ENCODE data around the gene LTC4S. TPM values are rescaled to one million over a fixed set of nuclear protein-coding genes. Genes with fewer than 3 reads are reported as not detected.

The LTC4S gene
- total and polyA plus RNA-seq, 2 donors (not counting 3 experiments of a cell fraction or from before 2014, with no cell fraction given) = 0.95 to 6.3 TPM

DNA sequence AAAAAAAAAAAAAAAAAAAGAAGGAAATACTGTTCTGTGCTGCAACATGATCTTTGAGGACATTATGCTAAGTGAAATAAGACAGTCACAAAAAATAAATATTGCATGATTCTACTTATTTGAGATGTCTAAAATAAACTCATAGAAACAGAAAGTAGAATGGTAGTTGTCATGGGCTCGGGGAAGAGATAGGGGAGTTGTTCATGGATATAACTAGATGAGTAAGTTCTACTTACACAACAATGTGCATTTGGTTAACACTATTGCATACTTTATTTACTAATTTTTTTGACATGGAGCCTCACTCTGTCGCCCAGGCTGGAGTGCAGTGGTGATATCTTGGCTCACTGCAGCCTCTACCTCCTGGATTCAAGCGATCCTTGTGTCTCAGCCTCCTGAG is 46.0 kb upstream of the LTC4S start:
- intact Hi-C loops (cut with micrococcal nuclease) (no loop called here), dilution Hi-C loops (cut with MboI; ENCODE audit: extremely low pct_ligation_motif_present, low sequenced_read_pairs) (no loop called here)
- DNase-seq (ENCODE audit: low read depth, low spot score) (no peak), FAIRE-seq (no peak)
- Histone ChIP-seq H3K36me3 (ENCODE audit: control insufficient read depth in 2 of 2, extremely low read depth in 1 of 2, insufficient read depth in 2 of 2, low read length in 2 of 2) (peaks cover 0 to 4% of the 10 kb centered on the region in 2 experiments), H3K79me2 (ENCODE audit: control insufficient read depth, insufficient read depth, low read length) (peaks cover 60% of the 10 kb centered on the region), H3K27me3 (ENCODE audit: control insufficient read depth in 2 of 2, insufficient read depth in 2 of 2, low read length in 2 of 2) (no peaks in the 10 kb centered on the region), H3K4me1 (ENCODE audit: control insufficient read depth, extremely low read depth, insufficient read depth, low read length) (no peaks in the 10 kb centered on the region), H2AFZ (ENCODE audit: low read depth, low read length) (no peak overlapping the region), H3K9me1 (replicated peaks; ENCODE audit: control insufficient read depth, extremely low read depth, insufficient read depth, low read length) (no peaks in the 10 kb centered on the region), H3K4me2 (ENCODE audit: insufficient read depth, low read length) (no peak overlapping the region), H3K9ac (replicated peaks; ENCODE audit: extremely low read depth, insufficient read depth, low read length) (no peak overlapping the region), H3K27ac (ENCODE audit: insufficient read depth, low read depth, low read length) (no peak overlapping the region), H4K20me1 (replicated peaks; ENCODE audit: control insufficient read depth, extremely low read depth, insufficient read depth, low read length) (no peaks in the 10 kb centered on the region), H3K4me3 (replicated peaks in 1 of 3; ENCODE audit: insufficient read depth in 1 of 3, low read depth in 1 of 3, low read length in 3 of 3) (no peak overlapping the region), H3K9me3 (replicated peaks; ENCODE audit: control insufficient read depth, insufficient read depth, low read length) (no peaks in the 10 kb centered on the region)
- no TSS peak for BruUV-seq (replicated peaks)
- POLR2A ChIA-PET = no interaction called here
- CTCF ChIA-PET = no interaction called here
- TF ChIP-seq GATA2 (IDR thresholded peaks at IDR 0.05; ENCODE audit: insufficient read depth, insufficient read length, low read depth, low read length) (no peak), POLR2AphosphoS5 (IDR thresholded peaks at IDR 0.05; ENCODE audit: insufficient read depth, low read depth, low read length) (no peak), FOS (IDR thresholded peaks at IDR 0.05; ENCODE audit: borderline replicate concordance, insufficient read depth, low read length) (no peak), MYC (IDR thresholded peaks at IDR 0.05; ENCODE audit: low read depth, low read length) (no peak)
- TF ChIP-seq, protein P1, sequence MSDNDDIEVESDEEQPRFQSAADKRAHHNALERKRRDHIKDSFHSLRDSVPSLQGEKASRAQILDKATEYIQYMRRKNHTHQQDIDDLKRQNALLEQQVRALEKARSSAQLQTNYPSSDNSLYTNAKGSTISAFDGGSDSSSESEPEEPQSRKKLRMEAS (IDR thresholded peaks at IDR 0.05; ENCODE audit: insufficient read depth, insufficient read length) = no peak

DNA sequence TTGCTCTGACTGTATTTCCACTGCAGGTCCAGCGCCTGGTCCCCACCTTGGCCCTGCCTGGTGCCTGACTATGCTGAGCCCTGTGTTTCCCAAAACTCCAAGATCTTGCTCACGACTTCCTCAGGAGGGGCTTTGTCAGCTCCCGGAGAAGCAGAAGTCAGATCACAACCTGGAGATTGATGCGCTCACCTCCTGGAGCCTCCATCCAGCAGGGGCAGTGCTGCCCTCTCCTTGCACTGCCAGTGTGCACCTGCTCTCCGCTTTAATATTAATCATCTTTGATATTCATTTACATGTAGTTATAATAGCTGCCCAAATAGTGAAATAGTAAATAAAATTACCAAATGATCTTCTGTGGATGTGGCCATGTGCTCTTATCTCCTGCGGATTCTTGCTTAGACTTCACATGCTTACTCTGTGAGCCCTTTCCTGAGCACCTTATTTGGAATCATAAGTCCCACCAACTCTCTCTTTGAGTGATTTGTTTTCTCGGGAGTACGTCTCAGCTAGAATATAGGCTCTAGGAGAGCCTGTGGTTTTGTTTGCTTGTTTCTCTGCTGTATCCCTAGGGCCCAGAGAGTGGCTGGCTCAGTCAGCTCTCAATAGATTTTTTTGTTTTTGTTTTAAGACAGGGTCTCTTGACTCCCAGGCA is 43.8 kb upstream of the LTC4S start:
- dilution Hi-C loops (cut with MboI; ENCODE audit: extremely low pct_ligation_motif_present, low sequenced_read_pairs) (no loop called here), intact Hi-C loops (cut with micrococcal nuclease) (no loop called here)
- H3K9ac ChIP-seq (replicated peaks; ENCODE audit: extremely low read depth, insufficient read depth, low read length) = no peak overlapping the region
- H3K79me2 ChIP-seq (ENCODE audit: control insufficient read depth, insufficient read depth, low read length) = peaks cover 65% of the 10 kb centered on the region
- no peak overlapping the region for H3K27ac ChIP-seq (ENCODE audit: insufficient read depth, low read depth, low read length)
- CTCF ChIA-PET = interaction anchor here (1.2 to 3.1 kb wide), 3 partner anchors 8 to 18 kb away, joined by 3 to 11 read pairs (median 3); no protein-coding TSS in a partner anchor
- H3K9me3 ChIP-seq (replicated peaks; ENCODE audit: control insufficient read depth, insufficient read depth, low read length) = no peaks in the 10 kb centered on the region
- H3K36me3 ChIP-seq (ENCODE audit: control insufficient read depth in 2 of 2, extremely low read depth in 1 of 2, insufficient read depth in 2 of 2, low read length in 2 of 2) = peaks cover 0 to 4% of the 10 kb centered on the region in 2 experiments
- POLR2A ChIA-PET = no interaction called here
- H2AFZ ChIP-seq (ENCODE audit: low read depth, low read length) = no peak overlapping the region
- H3K27me3 ChIP-seq (ENCODE audit: control insufficient read depth in 2 of 2, insufficient read depth in 2 of 2, low read length in 2 of 2) = no peaks in the 10 kb centered on the region
- DNase-seq (ENCODE audit: low read depth, low spot score) = no peak
- H3K9me1 ChIP-seq (replicated peaks; ENCODE audit: control insufficient read depth, extremely low read depth, insufficient read depth, low read length) = no peaks in the 10 kb centered on the region
- BruUV-seq (replicated peaks) = no TSS peak
- no peaks in the 10 kb centered on the region for H4K20me1 ChIP-seq (replicated peaks; ENCODE audit: control insufficient read depth, extremely low read depth, insufficient read depth, low read length)
- H3K4me1 ChIP-seq (ENCODE audit: control insufficient read depth, extremely low read depth, insufficient read depth, low read length) = no peaks in the 10 kb centered on the region
- FAIRE-seq = no peak
- TF ChIP-seq EZH2 (IDR thresholded peaks at IDR 0.05; ENCODE audit: borderline replicate concordance, low read depth, low read length, severe bottlenecking) (no peak), POLR2A (IDR thresholded peaks at IDR 0.05; ENCODE audit: low read depth, low read length) (no peak), GATA2 (IDR thresholded peaks at IDR 0.05; ENCODE audit: insufficient read depth, insufficient read length, low read depth, low read length) (no peak), POLR2AphosphoS5 (IDR thresholded peaks at IDR 0.05; ENCODE audit: insufficient read depth, low read depth, low read length) (no peak)
- TF ChIP-seq, protein P2, sequence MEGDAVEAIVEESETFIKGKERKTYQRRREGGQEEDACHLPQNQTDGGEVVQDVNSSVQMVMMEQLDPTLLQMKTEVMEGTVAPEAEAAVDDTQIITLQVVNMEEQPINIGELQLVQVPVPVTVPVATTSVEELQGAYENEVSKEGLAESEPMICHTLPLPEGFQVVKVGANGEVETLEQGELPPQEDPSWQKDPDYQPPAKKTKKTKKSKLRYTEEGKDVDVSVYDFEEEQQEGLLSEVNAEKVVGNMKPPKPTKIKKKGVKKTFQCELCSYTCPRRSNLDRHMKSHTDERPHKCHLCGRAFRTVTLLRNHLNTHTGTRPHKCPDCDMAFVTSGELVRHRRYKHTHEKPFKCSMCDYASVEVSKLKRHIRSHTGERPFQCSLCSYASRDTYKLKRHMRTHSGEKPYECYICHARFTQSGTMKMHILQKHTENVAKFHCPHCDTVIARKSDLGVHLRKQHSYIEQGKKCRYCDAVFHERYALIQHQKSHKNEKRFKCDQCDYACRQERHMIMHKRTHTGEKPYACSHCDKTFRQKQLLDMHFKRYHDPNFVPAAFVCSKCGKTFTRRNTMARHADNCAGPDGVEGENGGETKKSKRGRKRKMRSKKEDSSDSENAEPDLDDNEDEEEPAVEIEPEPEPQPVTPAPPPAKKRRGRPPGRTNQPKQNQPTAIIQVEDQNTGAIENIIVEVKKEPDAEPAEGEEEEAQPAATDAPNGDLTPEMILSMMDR (IDR thresholded peaks at IDR 0.05; ENCODE audit: extremely low read depth in 1 of 2, insufficient read depth in 1 of 2, low read depth in 1 of 2, low read length in 2 of 2) = no peak
- H3K4me2 ChIP-seq (ENCODE audit: insufficient read depth, low read length) = no peak overlapping the region
- H3K4me3 ChIP-seq (replicated peaks in 1 of 3; ENCODE audit: insufficient read depth in 1 of 3, low read depth in 1 of 3, low read length in 3 of 3) = no peak overlapping the region

Data from endothelial cell of umbilical vein (primary cell).